ENCODE data around the gene NME9.

NME9 gene

DNA sequence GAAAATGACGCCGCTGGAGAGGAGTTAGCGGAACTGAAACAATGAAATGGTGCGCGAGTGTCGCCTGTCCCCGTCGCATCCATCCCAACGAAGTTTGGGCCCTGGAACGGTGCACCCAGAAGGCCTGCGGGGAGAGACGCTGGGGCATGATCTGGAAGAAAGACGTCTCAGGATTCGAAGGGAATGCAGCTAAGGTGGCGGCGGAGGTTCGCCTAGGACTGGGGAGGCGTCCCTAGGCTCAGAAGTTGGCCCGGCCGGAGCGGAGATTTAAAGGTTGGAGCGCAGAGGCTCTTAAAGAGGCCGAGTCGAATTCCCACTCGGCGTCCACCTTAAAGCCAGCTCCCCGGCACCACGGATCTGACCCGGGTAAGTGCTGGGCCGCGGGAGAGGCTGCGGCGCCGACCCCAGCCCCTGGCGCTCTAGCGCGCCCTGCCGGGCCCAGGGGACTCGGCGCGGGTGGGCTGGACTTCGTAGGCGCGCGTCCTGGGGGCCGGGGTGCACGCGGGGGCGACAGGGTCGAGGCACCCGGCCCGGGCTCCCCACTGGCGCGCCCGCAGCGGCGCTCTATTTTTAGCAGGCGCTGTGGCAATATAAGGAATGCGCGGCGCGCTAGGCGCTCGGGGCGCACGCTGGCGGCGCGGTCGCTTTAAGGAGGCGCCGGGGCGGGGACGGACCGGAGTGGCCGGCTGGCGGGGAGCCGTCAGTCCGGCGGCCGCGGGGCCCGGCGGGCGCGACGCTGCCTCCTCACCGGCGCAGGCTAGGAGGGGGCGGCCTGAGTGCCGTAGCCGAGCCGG lies 18.5 kb upstream of the NME9 start, which contains the start of gene MRAS:
Gene MRAS (plus strand): TSS at position 620 of the 794 bp plus-strand sequence. CDS start 24,305 bp downstream, outside the sequence.
- no peak within 1 kb of the TSS for H3K27ac ChIP-seq (replicated peaks)

DNA sequence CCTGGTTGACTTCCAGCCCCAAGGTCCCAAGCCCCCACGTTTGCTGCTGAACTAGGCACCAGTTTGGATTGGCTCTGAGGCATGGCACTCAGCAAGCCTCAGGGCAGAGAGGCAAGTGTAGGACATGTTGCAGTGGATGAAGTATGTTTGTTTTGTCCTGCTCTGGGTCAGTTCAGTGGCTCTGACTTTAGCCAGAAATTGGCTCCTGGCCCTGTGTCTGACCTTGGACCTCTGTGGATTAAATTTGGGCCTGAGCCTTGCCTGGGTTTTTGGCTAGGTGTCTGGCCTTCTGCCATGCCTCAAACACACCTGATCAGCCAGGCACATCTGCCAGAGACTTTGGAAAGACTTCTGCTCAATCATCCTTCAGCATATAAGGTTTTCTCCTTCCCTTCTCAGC lies 15.1 kb upstream of the NME9 start:
- H3K4me3 ChIP-seq (replicated peaks; ENCODE audit: insufficient read depth, low read length), result no peak overlapping the region
- DNase-seq (ENCODE audit: low read depth in 1 of 2, low spot score in 1 of 2), result no peak
- no peak overlapping the region for H3K27ac ChIP-seq (replicated peaks)
- TF ChIP-seq SPI1 (IDR thresholded peaks at IDR 0.05; ENCODE audit: borderline replicate concordance, low read depth) (no peak), POLR2AphosphoS5 (IDR thresholded peaks at IDR 0.05; ENCODE audit: low read depth) (no peak), GABPA (IDR thresholded peaks at IDR 0.05; ENCODE audit: low read depth) (no peak)
- TF ChIP-seq, protein P1, sequence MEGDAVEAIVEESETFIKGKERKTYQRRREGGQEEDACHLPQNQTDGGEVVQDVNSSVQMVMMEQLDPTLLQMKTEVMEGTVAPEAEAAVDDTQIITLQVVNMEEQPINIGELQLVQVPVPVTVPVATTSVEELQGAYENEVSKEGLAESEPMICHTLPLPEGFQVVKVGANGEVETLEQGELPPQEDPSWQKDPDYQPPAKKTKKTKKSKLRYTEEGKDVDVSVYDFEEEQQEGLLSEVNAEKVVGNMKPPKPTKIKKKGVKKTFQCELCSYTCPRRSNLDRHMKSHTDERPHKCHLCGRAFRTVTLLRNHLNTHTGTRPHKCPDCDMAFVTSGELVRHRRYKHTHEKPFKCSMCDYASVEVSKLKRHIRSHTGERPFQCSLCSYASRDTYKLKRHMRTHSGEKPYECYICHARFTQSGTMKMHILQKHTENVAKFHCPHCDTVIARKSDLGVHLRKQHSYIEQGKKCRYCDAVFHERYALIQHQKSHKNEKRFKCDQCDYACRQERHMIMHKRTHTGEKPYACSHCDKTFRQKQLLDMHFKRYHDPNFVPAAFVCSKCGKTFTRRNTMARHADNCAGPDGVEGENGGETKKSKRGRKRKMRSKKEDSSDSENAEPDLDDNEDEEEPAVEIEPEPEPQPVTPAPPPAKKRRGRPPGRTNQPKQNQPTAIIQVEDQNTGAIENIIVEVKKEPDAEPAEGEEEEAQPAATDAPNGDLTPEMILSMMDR (IDR thresholded peaks at IDR 0.05; ENCODE audit: insufficient read depth, low read length), result no peak
- TF ChIP-seq, protein P2, sequence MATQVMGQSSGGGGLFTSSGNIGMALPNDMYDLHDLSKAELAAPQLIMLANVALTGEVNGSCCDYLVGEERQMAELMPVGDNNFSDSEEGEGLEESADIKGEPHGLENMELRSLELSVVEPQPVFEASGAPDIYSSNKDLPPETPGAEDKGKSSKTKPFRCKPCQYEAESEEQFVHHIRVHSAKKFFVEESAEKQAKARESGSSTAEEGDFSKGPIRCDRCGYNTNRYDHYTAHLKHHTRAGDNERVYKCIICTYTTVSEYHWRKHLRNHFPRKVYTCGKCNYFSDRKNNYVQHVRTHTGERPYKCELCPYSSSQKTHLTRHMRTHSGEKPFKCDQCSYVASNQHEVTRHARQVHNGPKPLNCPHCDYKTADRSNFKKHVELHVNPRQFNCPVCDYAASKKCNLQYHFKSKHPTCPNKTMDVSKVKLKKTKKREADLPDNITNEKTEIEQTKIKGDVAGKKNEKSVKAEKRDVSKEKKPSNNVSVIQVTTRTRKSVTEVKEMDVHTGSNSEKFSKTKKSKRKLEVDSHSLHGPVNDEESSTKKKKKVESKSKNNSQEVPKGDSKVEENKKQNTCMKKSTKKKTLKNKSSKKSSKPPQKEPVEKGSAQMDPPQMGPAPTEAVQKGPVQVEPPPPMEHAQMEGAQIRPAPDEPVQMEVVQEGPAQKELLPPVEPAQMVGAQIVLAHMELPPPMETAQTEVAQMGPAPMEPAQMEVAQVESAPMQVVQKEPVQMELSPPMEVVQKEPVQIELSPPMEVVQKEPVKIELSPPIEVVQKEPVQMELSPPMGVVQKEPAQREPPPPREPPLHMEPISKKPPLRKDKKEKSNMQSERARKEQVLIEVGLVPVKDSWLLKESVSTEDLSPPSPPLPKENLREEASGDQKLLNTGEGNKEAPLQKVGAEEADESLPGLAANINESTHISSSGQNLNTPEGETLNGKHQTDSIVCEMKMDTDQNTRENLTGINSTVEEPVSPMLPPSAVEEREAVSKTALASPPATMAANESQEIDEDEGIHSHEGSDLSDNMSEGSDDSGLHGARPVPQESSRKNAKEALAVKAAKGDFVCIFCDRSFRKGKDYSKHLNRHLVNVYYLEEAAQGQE (IDR thresholded peaks at IDR 0.05; ENCODE audit: insufficient replicate concordance, low read depth), result no peak
- peaks cover 25% of the 10 kb centered on the region for H3K27me3 ChIP-seq (ENCODE audit: insufficient read depth, poor library complexity, severe bottlenecking)

More for the DNA sequence above, 18.5 kb upstream of the NME9 start, which contains the start of gene MRAS:
- DNase-seq (ENCODE audit: low read depth in 1 of 2, low spot score in 1 of 2), result peak in 1 of 2 experiments; percentile 33
- Histone ChIP-seq H3K27me3 (ENCODE audit: insufficient read depth, poor library complexity, severe bottlenecking) (peaks cover 39% of the 10 kb centered on the region), H3K4me3 (replicated peaks; ENCODE audit: insufficient read depth, low read length) (peak within 1 kb of the TSS; percentile 53)
- TF ChIP-seq POLR2AphosphoS5 (IDR thresholded peaks at IDR 0.05; ENCODE audit: low read depth) (no peak), SPI1 (IDR thresholded peaks at IDR 0.05; ENCODE audit: borderline replicate concordance, low read depth) (no peak), GABPA (IDR thresholded peaks at IDR 0.05; ENCODE audit: low read depth) (no peak)
- TF ChIP-seq, protein P1 (IDR thresholded peaks at IDR 0.05; ENCODE audit: insufficient read depth, low read length), result no peak
- TF ChIP-seq, protein P2 (IDR thresholded peaks at IDR 0.05; ENCODE audit: insufficient replicate concordance, low read depth), result no peak

DNA sequence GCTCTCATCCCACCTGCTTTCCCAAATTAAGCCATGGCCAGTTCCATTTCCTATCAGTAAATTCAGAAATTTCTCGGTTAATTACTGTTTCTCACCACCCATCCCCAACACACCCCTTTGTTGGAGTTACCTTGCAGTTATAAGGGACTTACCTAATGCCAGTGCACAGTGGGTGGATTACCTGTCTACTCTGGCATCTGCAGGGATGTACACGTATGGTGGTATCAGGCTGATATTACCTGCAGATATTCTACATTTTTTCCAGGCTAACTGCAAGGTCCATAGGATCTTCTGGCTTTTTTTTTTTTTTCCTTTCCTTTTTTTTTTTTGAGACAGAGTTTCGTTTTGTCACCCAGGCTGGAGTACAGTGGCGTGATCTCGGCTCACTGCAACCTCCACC lies 10.9 kb upstream of the NME9 start:
- Histone ChIP-seq H3K27me3 (ENCODE audit: insufficient read depth, poor library complexity, severe bottlenecking) (peaks cover 4% of the 10 kb centered on the region), H3K4me3 (replicated peaks; ENCODE audit: insufficient read depth, low read length) (no peak overlapping the region), H3K27ac (replicated peaks) (no peak overlapping the region)
- TF ChIP-seq SPI1 (IDR thresholded peaks at IDR 0.05; ENCODE audit: borderline replicate concordance, low read depth), result no peak
- TF ChIP-seq GABPA (IDR thresholded peaks at IDR 0.05; ENCODE audit: low read depth), result no peak
- TF ChIP-seq, protein P1 (IDR thresholded peaks at IDR 0.05; ENCODE audit: insufficient read depth, low read length), result no peak
- TF ChIP-seq, protein P2 (IDR thresholded peaks at IDR 0.05; ENCODE audit: insufficient replicate concordance, low read depth), result no peak
- TF ChIP-seq POLR2AphosphoS5 (IDR thresholded peaks at IDR 0.05; ENCODE audit: low read depth), result no peak
- no peak for DNase-seq (ENCODE audit: low read depth in 1 of 2, low spot score in 1 of 2)

Measured in HL-60 (cell line).